K562 (cell line): Measurements from ENCODE around the gene COPS6. TPM values are rescaled to one million over a fixed set of nuclear protein-coding genes. Genes with fewer than 3 reads are reported as not detected.

Source experiments
- AFF1 ChIP-seq, 2 experiments: fragments of 450-650 bp; IDR thresholded peaks; 2 replicates each; pipeline ENCODE4 v1.6.1; 2018; ENCODE audit warnings: mild to moderate bottlenecking in 2 of 2, low read depth in 1 of 2; ENCODE audit not compliant: partially characterized antibody in 2 of 2
- ARID2 ChIP-seq: fragments of 450-650 bp; IDR thresholded peaks from 2 replicates; pipeline ENCODE4 v1.6.1; 2017; ENCODE audit warnings: antibody characterized with exemption, mild to moderate bottlenecking
- BMI1 ChIP-seq: fragments of 150-350 bp; IDR thresholded peaks from 2 replicates; pipeline ENCODE4 v1.6.1; 2014; ENCODE audit warnings: low read length
- BRD9 ChIP-seq: fragments of 450-650 bp; IDR thresholded peaks from 2 replicates; pipeline ENCODE4 v1.6.1; 2018; ENCODE audit warnings: low read depth; ENCODE audit not compliant: partially characterized antibody
- HLTF ChIP-seq: fragments of 450-650 bp; IDR thresholded peaks from 2 replicates; pipeline ENCODE4 v1.6.1; 2016
- LARP7 ChIP-seq: fragments of 450-650 bp; IDR thresholded peaks from 2 replicates; pipeline ENCODE4 v1.6.1; 2016
- MTA1 ChIP-seq: fragments of 450-650 bp; IDR thresholded peaks from 2 replicates; pipeline ENCODE4 v1.6.1; 2017; ENCODE audit warnings: borderline replicate concordance
- PHB2 ChIP-seq: fragments of 450-650 bp; IDR thresholded peaks from 2 replicates; pipeline ENCODE4 v1.6.1; 2017; ENCODE audit warnings: low read depth
- ZBTB26 ChIP-seq: fragments of 450-650 bp; formaldehyde crosslinking; IDR thresholded peaks from 2 replicates; pipeline ENCODE4 v1.4.0; 2022; ENCODE audit warnings: missing genetic modification characterization
- ZNF174 ChIP-seq: fragments of 250-450 bp; sonication (Bioruptor Pico); IDR thresholded peaks from 2 replicates; pipeline ENCODE4 v1.4.0; 2020; ENCODE audit warnings: mild to moderate bottlenecking
- ZNF217 ChIP-seq: sonication (generic); formaldehyde crosslinking; IDR thresholded peaks from 2 replicates; pipeline ENCODE4 v1.8.0; 2022; ENCODE audit warnings: mild to moderate bottlenecking, missing genetic modification reagents
- ZNF512 ChIP-seq: IDR thresholded peaks from 2 replicates; pipeline ENCODE4 v1.6.1; 2016; ENCODE audit warnings: missing genetic modification characterization, missing compliant biosample characterization
- ZNF583 ChIP-seq: fragments of 250-450 bp; sonication (Bioruptor Pico); IDR thresholded peaks from 2 replicates; pipeline ENCODE4 v1.4.0; 2020
- ZNF639 ChIP-seq, 2 experiments: fragments of 200-800 bp in 1 of 2; sonication (Bioruptor generic) in 1 of 2; sonication (generic) in 1 of 2; formaldehyde crosslinking in 1 of 2; IDR thresholded peaks in 1 of 2; conservative IDR thresholded peaks in 1 of 2; 2 replicates each; pipeline versions ENCODE4 v1.5.0 to v1.6.1; 2016 to 2020; ENCODE audit warnings: missing compliant biosample characterization in 1 of 2, missing genetic modification characterization in 1 of 2, missing genetic modification reagents in 1 of 2
- polyA plus RNA-seq, 8 experiments: library from polyadenylated mRNA; depleted of rRNA in 4 of 8; stranded (reverse) in 5 of 8; unstranded in 3 of 8; fragments of >200 nt; fragmentation: Nextera tagmentation in 2 of 8; fragmentation: Illumina TruSeq in 1 of 8; extraction: Ambion mirVana in 2 of 8; extraction: Trizol in 1 of 8; gene quantifications; 2 replicates each; pipeline versions ENCODE4 v1.2.1 to v1.2.3, GENCODE V29; 2011 to 2014; ENCODE audit warnings: inconsistent platforms in 1 of 8, missing spikeins in 1 of 8
- total RNA-seq, 7 experiments: library from RNA; depleted of rRNA in 6 of 7; stranded (reverse); fragments of >200 nt in 6 of 7; fragmentation: Illumina TruSeq in 2 of 7; extraction: Trizol in 2 of 7; gene quantifications; 2 replicates each; pipeline versions ENCODE4 v1.2.1 to v1.2.3, GENCODE V29; 2011 to 2021; ENCODE audit warnings: low replicate concordance in 1 of 7

Gene COPS6
- total and polyA plus RNA-seq, 9 of the 15 experiments (the other 6 are each of a cell fraction or from before 2014, with no cell fraction given) = 63.0 to 331 (median 168) TPM

- peak; percentile 76 for TF ChIP-seq ZNF512
- TF ChIP-seq PHB2 = 0 out of 2 replicates have a peak, but pooled peaks have one; percentile 27
- 0 out of 2 replicates have a peak, but pooled peaks have one; percentile 22 for TF ChIP-seq ARID2
- TF ChIP-seq ZBTB26 (CRISPR knock-in tag) = 0 out of 2 replicates have a peak, but pooled peaks have one; percentile 7
- TF ChIP-seq AFF1 (IDR thresholded peaks at IDR 0.05; ENCODE audit: low read depth in 1 of 2, partially characterized antibody in 2 of 2) = peak in 1 of 2 experiments; percentile 20
- TF ChIP-seq BMI1 = no peak
- no peak for TF ChIP-seq ZNF174 (CRISPR knock-in tag)
- TF ChIP-seq HLTF = peak; percentile 75; the same call in 1 of the 2 replicates
- TF ChIP-seq BRD9 = peak; percentile 59
- no peak for TF ChIP-seq MTA1
- no peak for TF ChIP-seq ZNF583 (CRISPR knock-in tag)
- TF ChIP-seq LARP7 = peak; percentile 33; the same call in 1 of the 2 replicates
- peak in 1 of 2 experiments; percentile 49; a peak in 1 of 4 replicates for TF ChIP-seq ZNF639 (CRISPR knock-in tag; conservative IDR thresholded peaks at IDR 0.05 in 1 of 2, IDR thresholded peaks at IDR 0.05 in 1 of 2)
- TF ChIP-seq ZNF217 (CRISPR knock-in tag) = no peak
Observed at GRCh38 chr7:100082978-100083377, 5.8 kb upstream of the COPS6 start (continued).
